Muscle of back (tissue), 11 donors: Measurements from ENCODE around the gene HADHA. TPM values are rescaled to one million over a fixed set of nuclear protein-coding genes. Genes with fewer than 3 reads are reported as not detected.

ENCODE experiments used
- DNase-seq, 3 donors: peaks; one replicate each; pipeline versions ENCODE4 v3.0.0 to v3.0.0-alpha.2; 2013
- polyA plus RNA-seq, 10 donors: library from polyadenylated mRNA; unstranded; fragments of 120-200 nt; gene quantifications; one replicate each; pipeline ENCODE4 v1.2.1, GENCODE V29; 2013; ENCODE audit not compliant: insufficient read length in 10 of 10

The HADHA gene
- polyA plus RNA-seq, 10 donors: 176 to 240 (median 200) TPM

GRCh38 chr2:26144953-26145680 is 99.3 kb downstream of the HADHA start:
- peak; percentile 28 to 68 (median 54) for DNase-seq

- no peak for DNase-seq
Measured at GRCh38 chr2:26144031-26144430, 100.4 kb downstream of the HADHA start.

GRCh38 chr2:26141145-26141769 is 103.2 kb downstream of the HADHA start:
- DNase-seq: no peak

Other genes with a start within 250 kb of the HADHA start
- gene RAB10, start 210.5 kb downstream of the HADHA start, polyA plus RNA-seq: 100 to 1,000 TPM in 7 of 10 donors, 10 to 100 TPM in 3; 84.2 to 117 (median 104) TPM
- gene GAREM2, start 71.5 kb downstream of the HADHA start, polyA plus RNA-seq: 10 to 100 TPM in 1 of 10 donors, 1 to 10 TPM in 9; 3.6 to 10.1 (median 5.0) TPM
- gene HADHB, start 307 bp upstream of the HADHA start, polyA plus RNA-seq: 100 to 1,000 TPM in 7 of 10 donors, 10 to 100 TPM in 3; 90.7 to 118 (median 107) TPM
- 10 to 100 TPM in 6 of 10 donors, 1 to 10 TPM in 4; 7.1 to 13.9 (median 11.5) TPM for gene SELENOI, start 101.5 kb upstream of the HADHA start, polyA plus RNA-seq
- under 1 TPM; 0.18 to 0.62 (median 0.27) TPM for gene ADGRF3, start 102.2 kb upstream of the HADHA start, polyA plus RNA-seq
- gene DRC1, start 157.3 kb upstream of the HADHA start, polyA plus RNA-seq: under 1 TPM in 7 of 10 donors, not detected in 3; 0.10 to 0.28 (median 0.19) TPM
- gene OTOF, start 233.5 kb upstream of the HADHA start, polyA plus RNA-seq: 10 to 100 TPM; 10.4 to 32.8 (median 19.3) TPM